Keratinocyte (primary cell): ENCODE measurements around the gene STK26. TPM values are rescaled to one million over a fixed set of nuclear protein-coding genes. Genes with fewer than 3 reads are reported as not detected.
"Not testable (repeated sequence)": the region's sequence is repeated elsewhere in the genome, so short reads cannot be mapped to it uniquely, and the experiment has no call there.

Source experiments
- DNase-seq: peaks from one replicate; pipeline ENCODE4 v3.0.0-alpha.2; 2011; ENCODE audit warnings: low read depth, missing footprints, low spot score
- FAIRE-seq: peaks from 2 replicates; lab custom pipeline; 2011; peaks lifted over from hg19 to GRCh38; lab: Jason Lieb, UNC
- H2AFZ ChIP-seq: 2 replicates; pipeline ENCODE4 v1.6.0; 2012; ENCODE audit warnings: low read length, control low read depth, inconsistent platforms; ENCODE audit not compliant: control insufficient read depth
- H3K27ac ChIP-seq: 2 replicates; pipeline ENCODE4 v1.5.1; 2011; ENCODE audit warnings: low read length; ENCODE audit not compliant: control insufficient read depth, insufficient read depth
- H3K27me3 ChIP-seq: 3 replicates; pipeline ENCODE4 v1.6.0; 2011; ENCODE audit warnings: low read length; ENCODE audit not compliant: control insufficient read depth, insufficient read depth; ENCODE audit errors: extremely low read depth
- H3K36me3 ChIP-seq, 2 experiments: 2 replicates in 1 of 2; 3 replicates in 1 of 2; pipeline ENCODE4 v1.5.1; 2011; ENCODE audit warnings: low read length in 2 of 2, mild to moderate bottlenecking in 1 of 2; ENCODE audit not compliant: control insufficient read depth in 2 of 2, insufficient read depth in 2 of 2; ENCODE audit errors: extremely low read depth in 1 of 2
- H3K4me1 ChIP-seq: 3 replicates; pipeline ENCODE4 v1.5.1; 2011; ENCODE audit warnings: low read length; ENCODE audit not compliant: control insufficient read depth, insufficient read depth; ENCODE audit errors: extremely low read depth
- H3K4me2 ChIP-seq: 3 replicates; pipeline ENCODE4 v1.6.0; 2011; ENCODE audit warnings: low read depth, low read length; ENCODE audit not compliant: control insufficient read depth, insufficient read depth; ENCODE audit errors: extremely low read depth
- H3K4me3 ChIP-seq, 3 experiments: fragments of 200-600 bp in 1 of 3; sonication (generic) in 1 of 3; 2 replicates in 2 of 3; 3 replicates in 1 of 3; pipeline ENCODE4 v1.5.1; 2011 to 2016; ENCODE audit warnings: low read length in 3 of 3, mild to moderate bottlenecking in 3 of 3, control low read depth in 2 of 3, inconsistent platforms in 1 of 3, low read depth in 1 of 3, mixed read lengths in 1 of 3, mixed run types in 1 of 3, moderate library complexity in 1 of 3; ENCODE audit not compliant: control insufficient read depth in 2 of 3, insufficient read depth in 2 of 3; ENCODE audit errors: extremely low read depth in 1 of 3
- H3K79me2 ChIP-seq: 2 replicates; pipeline ENCODE4 v1.6.0; 2012; ENCODE audit warnings: low read length; ENCODE audit not compliant: control insufficient read depth, insufficient read depth
- H3K9ac ChIP-seq: 3 replicates; pipeline ENCODE4 v1.6.0; 2011; ENCODE audit warnings: low read length; ENCODE audit not compliant: control insufficient read depth, insufficient read depth; ENCODE audit errors: extremely low read depth
- H3K9me1 ChIP-seq: 3 replicates; pipeline ENCODE4 v1.6.0; 2011; ENCODE audit warnings: low read length; ENCODE audit not compliant: control insufficient read depth, insufficient read depth; ENCODE audit errors: extremely low read depth
- H3K9me3 ChIP-seq: 2 replicates; pipeline ENCODE4 v1.5.1; 2012; ENCODE audit warnings: low read depth, low read length; ENCODE audit not compliant: control insufficient read depth
- H4K20me1 ChIP-seq: 3 replicates; pipeline ENCODE4 v1.6.0; 2011; ENCODE audit warnings: low read length; ENCODE audit not compliant: control insufficient read depth, insufficient read depth; ENCODE audit errors: extremely low read depth
- CTCF ChIP-seq, 3 experiments: IDR thresholded peaks in 1 of 3; conservative IDR thresholded peaks in 1 of 3; optimal IDR thresholded peaks in 1 of 3; 2 replicates in 2 of 3; 3 replicates in 1 of 3; pipeline versions ENCODE3 to v1.5.1; 2011; ENCODE audit warnings: low read length in 3 of 3, mild to moderate bottlenecking in 3 of 3, moderate library complexity in 2 of 3, control low read depth in 1 of 3, inconsistent platforms in 1 of 3; ENCODE audit not compliant: insufficient read depth in 2 of 3; ENCODE audit errors: extremely low read depth in 1 of 3
- EZH2 ChIP-seq: IDR thresholded peaks from one replicate; pipeline ENCODE4 v1.6.1; 2012; ENCODE audit warnings: inconsistent platforms, mild to moderate bottlenecking, low read length, moderate library complexity
- dilution Hi-C: fragments of 300-500 bp; cut with MboI; formaldehyde crosslinking; loops from one replicate; pipeline ENCODE4 v1.7.0; 2020; ENCODE audit warnings: low sequenced_read_pairs; ENCODE audit not compliant: extremely low pct_ligation_motif_present
- polyA plus RNA-seq, 5 experiments: library from polyadenylated mRNA; depleted of rRNA in 3 of 5; stranded (reverse) in 3 of 5; stranded (forward) in 1 of 5; unstranded in 1 of 5; fragments of >200 nt; gene quantifications; 1 replicate in 1 of 5; 2 replicates in 3 of 5; 3 replicates in 1 of 5; pipeline versions ENCODE4 v1.2.1 to v1.2.3, GENCODE V29; 2011 to 2012; ENCODE audit warnings: missing spikeins in 2 of 5, low read depth in 1 of 5, low replicate concordance in 1 of 5

The STK26 gene
- polyA plus RNA-seq, 1 donor (not counting 4 experiments of a cell fraction or from before 2014, with no cell fraction given), result 32.3 TPM

GRCh38 chrX:132094164-132094563 lies 71.1 kb downstream of the STK26 start:
- dilution Hi-C loops, result no loop called here
- FAIRE-seq (no peak), DNase-seq (no peak)
- no peaks in the 10 kb centered on the region for H3K36me3 ChIP-seq
- no peak overlapping the region for H3K9ac ChIP-seq
- H3K9me3 ChIP-seq, result no peaks in the 10 kb centered on the region
- no peaks in the 10 kb centered on the region for H4K20me1 ChIP-seq
- no peaks in the 10 kb centered on the region for H3K27me3 ChIP-seq
- no peak overlapping the region for H3K4me3 ChIP-seq
- H2AFZ ChIP-seq, result no peak overlapping the region
- H3K27ac ChIP-seq, result no peak overlapping the region
- no peaks in the 10 kb centered on the region for H3K4me1 ChIP-seq
- H3K79me2 ChIP-seq, result no peaks in the 10 kb centered on the region
- no peak overlapping the region for H3K4me2 ChIP-seq
- H3K9me1 ChIP-seq, result no peaks in the 10 kb centered on the region
- TF ChIP-seq EZH2 (no peak), CTCF (optimal IDR thresholded peaks at IDR 0.05 in 1 of 3, IDR thresholded peaks at IDR 0.05 in 1 of 3, conservative IDR thresholded peaks at IDR 0.05 in 1 of 3; ENCODE audit: extremely low read depth in 1 of 3, insufficient read depth in 2 of 3, low read length in 3 of 3) (no peak)

GRCh38 chrX:132098704-132099103 lies 75.6 kb downstream of the STK26 start:
- peak; percentile 59 for FAIRE-seq
- H3K27ac ChIP-seq, H3K36me3 ChIP-seq, dilution Hi-C loops, H3K4me3 ChIP-seq, H3K79me2 ChIP-seq, H3K9ac ChIP-seq, H4K20me1 ChIP-seq, H3K9me3 ChIP-seq, H3K4me2 ChIP-seq, H3K4me1 ChIP-seq, H3K9me1 ChIP-seq, H3K27me3 ChIP-seq, H2AFZ ChIP-seq, DNase-seq: not testable (repeated sequence)

DNA sequence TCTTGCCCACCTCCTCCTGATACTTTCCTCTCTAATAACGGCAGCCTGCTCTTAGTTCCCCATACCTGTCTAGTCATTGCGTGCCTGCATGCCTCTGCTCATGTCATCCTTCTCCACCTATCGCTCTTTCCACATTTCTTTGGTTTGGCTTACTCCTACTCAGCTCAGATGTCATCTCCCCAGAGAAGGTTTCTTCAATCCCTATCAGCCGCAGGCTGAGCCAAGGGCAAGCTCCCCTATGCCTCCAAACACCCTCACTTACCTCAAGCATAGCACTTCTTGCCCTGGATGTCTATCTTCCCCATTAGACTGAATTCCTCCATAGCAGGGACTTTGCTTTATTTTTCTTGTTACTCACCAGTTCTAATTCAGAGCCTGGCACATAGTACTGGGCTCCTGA lies 78.1 kb downstream of the STK26 start:
- no peaks in the 10 kb centered on the region for H3K9me1 ChIP-seq
- no peak overlapping the region for H3K27ac ChIP-seq
- H3K9me3 ChIP-seq, result no peaks in the 10 kb centered on the region
- no peaks in the 10 kb centered on the region for H3K36me3 ChIP-seq
- no peak overlapping the region for H3K9ac ChIP-seq
- DNase-seq, result no peak
- no peak overlapping the region for H2AFZ ChIP-seq
- TF ChIP-seq EZH2 (no peak), CTCF (optimal IDR thresholded peaks at IDR 0.05 in 1 of 3, IDR thresholded peaks at IDR 0.05 in 1 of 3, conservative IDR thresholded peaks at IDR 0.05 in 1 of 3; ENCODE audit: extremely low read depth in 1 of 3, insufficient read depth in 2 of 3, low read length in 3 of 3) (no peak)
- peaks cover 2% of the 10 kb centered on the region for H3K27me3 ChIP-seq
- H4K20me1 ChIP-seq, result no peaks in the 10 kb centered on the region
- H3K4me2 ChIP-seq, result no peak overlapping the region
- dilution Hi-C loops, result no loop called here
- no peak overlapping the region for H3K4me3 ChIP-seq
- H3K4me1 ChIP-seq, result no peaks in the 10 kb centered on the region
- FAIRE-seq, result no peak
- no peaks in the 10 kb centered on the region for H3K79me2 ChIP-seq
